ENCODE measurements around the gene TSR3. TPM values are rescaled to one million over a fixed set of nuclear protein-coding genes. Genes with fewer than 3 reads are reported as not detected.

TSR3 gene
- total RNA-seq, 3 donors from 2014 or later (not counting 1 experiment from before 2014, with no cell fraction given) = 29.4 to 34.7 (median 29.7) TPM

DNA sequence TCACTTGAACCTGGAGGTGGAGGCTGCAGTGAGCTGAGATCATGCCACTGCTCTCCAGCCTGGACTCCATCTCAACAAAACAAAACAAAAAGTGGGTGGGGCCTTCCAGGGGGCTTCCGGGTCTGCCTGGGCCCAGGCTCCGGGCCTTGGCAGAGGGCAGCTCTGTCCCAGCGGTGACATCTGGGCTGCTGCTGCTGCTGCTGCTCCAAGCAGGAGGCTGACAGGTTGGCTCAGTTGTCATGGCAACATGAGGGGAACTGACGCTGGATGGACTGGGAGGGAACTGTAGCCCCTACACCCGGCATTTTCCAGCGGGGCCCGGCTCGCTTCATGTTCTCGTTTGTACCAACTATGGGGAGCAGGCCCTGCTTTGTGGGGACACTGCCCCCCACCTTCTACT is 14.2 kb downstream of the TSR3 start:
- no peaks in the 10 kb centered on the region for H3K9me3 Mint-ChIP-seq

GRCh38 chr16:1336619-1337018 is 15.1 kb downstream of the TSR3 start:
- Histone ChIP-seq H3K9me3 (ENCODE audit: control insufficient read depth, insufficient read depth, low read length) (no peaks in the 10 kb centered on the region), H3K36me3 (ENCODE audit: control insufficient read depth, insufficient read depth, low read length) (no peaks in the 10 kb centered on the region), H3K27me3 (ENCODE audit: control insufficient read depth, insufficient read depth, low read length) (peaks cover 11% of the 10 kb centered on the region), H3K27ac (ENCODE audit: low read length) (no peak overlapping the region), H3K4me1 (ENCODE audit: control insufficient read depth, insufficient read depth, low read length) (peaks cover 33% of the 10 kb centered on the region), H3K4me3 (ENCODE audit: low read length) (no peak overlapping the region)
- no peaks in the 10 kb centered on the region for H3K27me3 Mint-ChIP-seq (ENCODE audit: low read depth in 2 of 2)
- H3K36me3 Mint-ChIP-seq = no peaks in the 10 kb centered on the region
- DNase-seq = no peak
- H3K9me3 Mint-ChIP-seq = no peaks in the 10 kb centered on the region
- intact Hi-C loops (cut with micrococcal nuclease) = no loop called here
- no peak for TF ChIP-seq CTCF (IDR thresholded peaks at IDR 0.05)
- no peak overlapping the region for H3K4me3 Mint-ChIP-seq
- ATAC-seq = no peak
- WGBS (ENCODE audit: insufficient coverage) = 77% methylated on average over 15 of the region's 15 CpGs
- H3K27ac Mint-ChIP-seq = no peak overlapping the region
- peaks cover 8 to 13% of the 10 kb centered on the region in 2 donors for H3K4me1 Mint-ChIP-seq

More for the DNA sequence above, 14.2 kb downstream of the TSR3 start:
- no peak for ATAC-seq
- DNase-seq = no peak
- H3K27me3 Mint-ChIP-seq (ENCODE audit: low read depth in 2 of 2) = no peaks in the 10 kb centered on the region
- H3K4me3 Mint-ChIP-seq = no peak overlapping the region
- TF ChIP-seq CTCF (IDR thresholded peaks at IDR 0.05) = no peak
- Histone ChIP-seq H3K27me3 (ENCODE audit: control insufficient read depth, insufficient read depth, low read length) (peaks cover 11% of the 10 kb centered on the region), H3K9me3 (ENCODE audit: control insufficient read depth, insufficient read depth, low read length) (no peaks in the 10 kb centered on the region), H3K36me3 (ENCODE audit: control insufficient read depth, insufficient read depth, low read length) (no peaks in the 10 kb centered on the region), H3K27ac (ENCODE audit: low read length) (no peak overlapping the region), H3K4me1 (ENCODE audit: control insufficient read depth, insufficient read depth, low read length) (peaks cover 33% of the 10 kb centered on the region), H3K4me3 (ENCODE audit: low read length) (no peak overlapping the region)
- no peak overlapping the region for H3K27ac Mint-ChIP-seq
- intact Hi-C loops (cut with micrococcal nuclease) = no loop called here
- no peaks in the 10 kb centered on the region for H3K36me3 Mint-ChIP-seq
- 73% methylated on average over 9 of the region's 9 CpGs for WGBS (ENCODE audit: insufficient coverage)
- H3K4me1 Mint-ChIP-seq = peaks cover 3 to 8% of the 10 kb centered on the region in 2 donors

- ATAC-seq = no peak
These were observed 15.7 kb downstream of the TSR3 start for GRCh38 chr16:1335996-1336395.

More at GRCh38 chr16:1335996-1336395, 15.7 kb downstream of the TSR3 start:
- Histone ChIP-seq H3K36me3 (ENCODE audit: control insufficient read depth, insufficient read depth, low read length) (no peaks in the 10 kb centered on the region), H3K27me3 (ENCODE audit: control insufficient read depth, insufficient read depth, low read length) (peaks cover 11% of the 10 kb centered on the region), H3K4me1 (ENCODE audit: control insufficient read depth, insufficient read depth, low read length) (peaks cover 37% of the 10 kb centered on the region), H3K9me3 (ENCODE audit: control insufficient read depth, insufficient read depth, low read length) (no peaks in the 10 kb centered on the region), H3K27ac (ENCODE audit: low read length) (no peak overlapping the region), H3K4me3 (ENCODE audit: low read length) (no peak overlapping the region)
- Mint-ChIP-seq H3K4me3 (no peak overlapping the region), H3K4me1 (peaks cover 14 to 19% of the 10 kb centered on the region in 2 donors), H3K9me3 (no peaks in the 10 kb centered on the region), H3K36me3 (no peaks in the 10 kb centered on the region), H3K27me3 (ENCODE audit: low read depth in 2 of 2) (no peaks in the 10 kb centered on the region), H3K27ac (no peak overlapping the region)
- intact Hi-C loops (cut with micrococcal nuclease) = no loop called here
- WGBS (ENCODE audit: insufficient coverage) = 15% methylated on average over 11 of the region's 12 CpGs
- no peak for TF ChIP-seq CTCF (IDR thresholded peaks at IDR 0.05)
- peak in 1 of 2 donors; percentile 44 for DNase-seq
